Calu3 (cell line): ENCODE results near the gene WRAP53. TPM values are rescaled to one million over a fixed set of nuclear protein-coding genes. Genes with fewer than 3 reads are reported as not detected.

ENCODE experiments used
- BruUV-seq: library from RNA; stranded (reverse); fragments of 400-500 nt; replicated peaks from 2 replicates; lab custom pipeline; 2021; lab: Mats Ljungman, UMichigan
- CTCF ChIA-PET: fragments of 300-600 bp; sonication (Branson Sonifier 250); formaldehyde crosslinking; loops from one replicate; lab custom pipeline; 2022; ENCODE audit warnings: antibody characterized with exemption; lab: Charles Lee
- DNase-seq: peaks from one replicate; pipeline ENCODE4 v3.0.0; 2022
- H3K27ac Mint-ChIP-seq: one replicate; pipeline ENCODE4 v1.8.0; 2022; ENCODE audit warnings: mixed read lengths; ENCODE audit not compliant: unreplicated experiment
- H3K27me3 Mint-ChIP-seq: one replicate; pipeline ENCODE4 v1.8.0; 2022; ENCODE audit warnings: mixed read lengths; ENCODE audit not compliant: unreplicated experiment
- H3K36me3 Mint-ChIP-seq: one replicate; pipeline ENCODE4 v1.8.0; 2022; ENCODE audit warnings: mild to moderate bottlenecking, moderate library complexity, mixed read lengths; ENCODE audit not compliant: insufficient read depth, unreplicated experiment
- H3K4me1 Mint-ChIP-seq: one replicate; pipeline ENCODE4 v1.8.0; 2022; ENCODE audit warnings: mild to moderate bottlenecking, low read depth, mixed read lengths; ENCODE audit not compliant: unreplicated experiment
- H3K4me3 Mint-ChIP-seq: one replicate; pipeline ENCODE4 v1.8.0; 2022; ENCODE audit warnings: mild to moderate bottlenecking, low read depth, moderate library complexity, mixed read lengths; ENCODE audit not compliant: unreplicated experiment
- H3K9me3 Mint-ChIP-seq: one replicate; pipeline ENCODE4 v1.8.0; 2022; ENCODE audit warnings: low read depth, mixed read lengths; ENCODE audit not compliant: unreplicated experiment
- intact Hi-C: fragments of 100-400 bp; cut with micrococcal nuclease; formaldehyde crosslinking; loops from one replicate; pipeline ENCODE4 v1.10.0; 2022; ENCODE audit not compliant: unreplicated experiment
- total RNA-seq: library from RNA; stranded (reverse); gene quantifications from 2 replicates; pipeline ENCODE4 v1.2.3, GENCODE V29; 2022
- TF ChIP-seq, protein P1 (sequence below): fragments of 200-600 bp; IDR thresholded peaks from one replicate; pipeline ENCODE4 v1.8.0; 2022; ENCODE audit warnings: antibody characterized with exemption; ENCODE audit not compliant: unreplicated experiment

Gene WRAP53
- total RNA-seq, 1 experiment from 2014 or later, result 10.1 TPM

DNA sequence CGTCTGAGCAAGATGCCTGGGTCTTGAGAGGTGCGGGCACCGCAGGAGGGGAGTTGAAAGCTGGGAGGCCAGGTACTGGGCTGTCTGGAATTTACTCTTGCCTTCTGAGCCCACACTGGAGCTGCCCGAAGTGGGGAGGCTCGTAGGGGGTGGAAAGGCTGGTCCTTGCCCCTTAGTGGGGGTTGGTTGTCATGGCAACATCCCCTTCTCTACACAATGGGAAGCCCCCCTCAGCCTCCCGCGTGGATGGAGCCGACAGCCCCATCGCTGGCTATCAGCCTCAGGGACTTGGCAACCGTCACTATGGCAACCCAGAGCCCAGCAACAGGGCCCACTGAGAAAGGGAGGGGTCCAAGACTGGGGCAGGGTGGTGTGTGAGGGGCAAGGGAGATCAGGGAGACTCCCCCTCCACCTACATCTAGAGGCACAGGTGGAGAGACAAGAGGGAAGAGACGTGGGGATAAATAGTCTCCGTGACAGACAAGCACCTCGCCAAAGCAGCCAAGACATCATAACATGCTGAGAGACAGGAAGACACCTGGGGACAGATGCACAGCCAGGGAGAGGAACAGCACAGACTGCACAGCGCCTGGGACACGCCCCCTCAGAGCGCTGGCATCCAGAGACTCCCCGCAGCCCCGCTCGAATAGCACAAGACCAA lies 24.0 kb downstream of the WRAP53 start:
- Mint-ChIP-seq H3K4me1 (peaks cover 11% of the 10 kb centered on the region), H3K27me3 (peaks cover 97% of the 10 kb centered on the region), H3K4me3 (no peak overlapping the region), H3K9me3 (no peaks in the 10 kb centered on the region), H3K36me3 (peaks cover 9% of the 10 kb centered on the region), H3K27ac (no peak overlapping the region)
- TF ChIP-seq, protein P1, sequence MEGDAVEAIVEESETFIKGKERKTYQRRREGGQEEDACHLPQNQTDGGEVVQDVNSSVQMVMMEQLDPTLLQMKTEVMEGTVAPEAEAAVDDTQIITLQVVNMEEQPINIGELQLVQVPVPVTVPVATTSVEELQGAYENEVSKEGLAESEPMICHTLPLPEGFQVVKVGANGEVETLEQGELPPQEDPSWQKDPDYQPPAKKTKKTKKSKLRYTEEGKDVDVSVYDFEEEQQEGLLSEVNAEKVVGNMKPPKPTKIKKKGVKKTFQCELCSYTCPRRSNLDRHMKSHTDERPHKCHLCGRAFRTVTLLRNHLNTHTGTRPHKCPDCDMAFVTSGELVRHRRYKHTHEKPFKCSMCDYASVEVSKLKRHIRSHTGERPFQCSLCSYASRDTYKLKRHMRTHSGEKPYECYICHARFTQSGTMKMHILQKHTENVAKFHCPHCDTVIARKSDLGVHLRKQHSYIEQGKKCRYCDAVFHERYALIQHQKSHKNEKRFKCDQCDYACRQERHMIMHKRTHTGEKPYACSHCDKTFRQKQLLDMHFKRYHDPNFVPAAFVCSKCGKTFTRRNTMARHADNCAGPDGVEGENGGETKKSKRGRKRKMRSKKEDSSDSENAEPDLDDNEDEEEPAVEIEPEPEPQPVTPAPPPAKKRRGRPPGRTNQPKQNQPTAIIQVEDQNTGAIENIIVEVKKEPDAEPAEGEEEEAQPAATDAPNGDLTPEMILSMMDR, result no peak
- no TSS peak for BruUV-seq
- DNase-seq, result no peak
- CTCF ChIA-PET, result interaction anchor here (0.7 kb wide), 1 partner anchor 725 kb away, joined by 3 read pairs; no protein-coding TSS in a partner anchor
- intact Hi-C loops, result no loop called here

DNA sequence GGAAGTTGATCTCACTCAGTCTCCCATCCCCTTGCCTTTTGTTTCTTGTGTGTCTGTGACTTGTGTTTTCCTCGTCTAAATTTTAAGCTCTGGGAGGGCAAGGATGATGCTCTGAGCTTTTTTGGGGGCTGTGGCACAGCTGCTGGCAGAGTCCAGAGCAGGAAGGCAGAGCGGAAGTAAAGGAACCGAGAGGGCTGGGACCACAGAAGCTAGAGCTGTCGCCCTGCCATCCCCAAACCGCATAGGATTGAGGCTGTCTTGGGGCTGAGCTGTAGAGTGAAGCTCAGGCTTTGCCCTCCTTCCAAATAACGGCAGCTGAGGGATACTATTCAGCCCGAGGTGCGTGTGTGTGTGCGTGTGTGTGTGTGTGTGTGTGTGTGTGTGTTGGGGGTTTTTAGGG lies 25.5 kb downstream of the WRAP53 start:
- Mint-ChIP-seq H3K27me3 (peaks cover 97% of the 10 kb centered on the region), H3K36me3 (peaks cover 20% of the 10 kb centered on the region), H3K4me3 (no peak overlapping the region), H3K4me1 (peaks cover 17% of the 10 kb centered on the region), H3K27ac (no peak overlapping the region), H3K9me3 (no peaks in the 10 kb centered on the region)
- no peak for DNase-seq
- intact Hi-C loops, result no loop called here
- no TSS peak for BruUV-seq
- TF ChIP-seq, protein P1, result no peak
- CTCF ChIA-PET, result interaction anchor here (0.6 kb wide), 1 partner anchor 9 kb away, joined by 3 read pairs; no protein-coding TSS in a partner anchor

DNA sequence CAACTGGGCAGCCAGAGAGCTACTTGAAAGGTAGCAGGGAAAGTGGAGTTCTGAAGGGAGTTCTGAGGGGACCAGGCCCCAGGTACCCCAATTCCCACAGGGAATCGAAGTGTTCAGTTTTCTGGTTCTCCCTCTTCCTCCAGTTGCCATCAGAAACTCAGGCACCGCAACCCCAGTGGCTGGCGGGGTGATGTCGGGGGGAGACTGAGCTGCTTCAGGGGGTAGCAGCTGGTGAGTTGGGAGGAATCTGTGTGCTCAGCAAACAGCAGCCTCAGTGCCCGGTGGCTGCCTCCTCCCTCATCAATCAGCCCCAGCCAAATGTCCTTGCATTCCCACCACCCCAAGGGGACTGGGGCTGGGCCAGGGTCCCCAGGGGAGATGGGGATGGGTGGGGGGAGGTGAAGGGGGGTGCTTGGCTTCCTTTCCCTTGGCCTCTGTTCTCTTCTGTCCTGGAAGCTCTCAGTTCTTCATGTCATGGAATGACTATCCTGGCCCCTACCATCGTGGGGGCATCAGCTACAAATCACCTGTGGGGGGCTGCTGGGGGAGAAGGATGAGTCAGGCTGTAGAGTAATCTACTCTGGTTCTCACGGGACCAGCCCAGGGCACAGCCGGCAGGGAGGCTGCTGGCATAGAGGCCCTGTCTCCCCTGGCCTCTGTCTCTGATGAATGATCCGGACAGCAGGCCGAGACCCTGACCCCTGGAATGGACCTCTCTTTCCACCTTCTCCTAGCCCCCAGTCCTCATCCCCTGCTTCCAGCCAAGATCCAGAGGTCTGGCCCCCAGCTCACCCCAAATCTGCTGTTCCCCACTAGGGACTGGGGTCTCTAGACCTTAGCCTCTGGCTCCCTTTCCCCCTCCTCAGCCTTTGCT lies 26.7 kb downstream of the WRAP53 start:
- Mint-ChIP-seq H3K27ac (no peak overlapping the region), H3K4me1 (peaks cover 17% of the 10 kb centered on the region), H3K27me3 (peaks cover 99% of the 10 kb centered on the region), H3K36me3 (peaks cover 20% of the 10 kb centered on the region), H3K4me3 (no peak overlapping the region), H3K9me3 (no peaks in the 10 kb centered on the region)
- intact Hi-C loops, result no loop called here
- DNase-seq, result no peak
- no TSS peak for BruUV-seq
- CTCF ChIA-PET, result interaction anchor here (0.6 kb wide), 1 partner anchor 57 kb away, joined by 3 read pairs; no protein-coding TSS in a partner anchor
- TF ChIP-seq, protein P1, result no peak

DNA sequence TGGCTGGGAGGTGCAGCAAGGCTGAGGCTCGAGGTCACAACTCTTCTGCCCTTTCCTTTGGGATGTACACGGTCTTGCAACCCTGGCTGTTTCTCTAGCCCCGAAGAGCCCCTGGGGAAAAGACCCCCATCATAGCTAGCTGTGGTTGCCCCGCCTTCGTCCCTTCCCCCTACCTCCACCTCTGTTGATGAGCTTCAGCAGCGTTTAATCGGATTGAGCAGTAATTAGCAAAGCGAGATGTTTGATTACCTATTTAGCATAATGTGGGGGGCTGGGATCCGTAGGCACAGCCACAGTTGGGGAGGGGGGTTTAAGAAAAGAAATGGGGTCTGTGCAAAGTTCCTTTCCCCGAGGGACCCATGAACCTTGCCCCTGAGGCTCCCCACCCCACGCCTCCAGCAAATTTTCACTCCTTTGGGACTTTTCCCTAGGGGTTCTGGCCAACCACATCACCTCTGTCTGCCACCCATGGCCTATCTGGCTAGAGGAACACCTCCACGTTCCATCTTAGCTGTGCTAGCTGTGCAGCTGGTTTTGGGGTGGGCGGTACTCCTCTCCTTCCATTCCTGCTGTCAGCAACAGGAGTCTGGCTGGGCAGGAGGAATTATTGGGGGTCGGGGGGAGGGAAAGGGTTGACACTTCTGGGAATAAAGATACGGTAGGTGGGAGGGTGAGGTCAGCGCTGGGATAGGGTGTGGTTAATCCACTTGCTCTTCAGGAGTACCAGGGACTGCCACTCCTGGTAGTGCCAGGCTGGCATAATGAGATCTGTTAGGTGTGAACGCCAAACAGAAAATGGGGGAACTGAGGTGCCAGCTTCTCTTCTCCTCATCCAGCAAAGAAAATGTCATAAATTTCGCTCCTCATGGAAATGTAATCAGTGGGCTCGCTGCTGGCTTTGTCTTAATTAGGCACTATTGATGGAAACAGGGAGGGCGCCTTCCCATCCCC lies 27.9 kb downstream of the WRAP53 start:
- Mint-ChIP-seq H3K4me3 (peak overlapping the region; percentile 78), H3K4me1 (peaks cover 17% of the 10 kb centered on the region), H3K36me3 (peaks cover 20% of the 10 kb centered on the region), H3K27me3 (peaks cover 99% of the 10 kb centered on the region), H3K9me3 (no peaks in the 10 kb centered on the region), H3K27ac (peak overlapping the region; percentile 36)
- CTCF ChIA-PET, result interaction anchor here (0.7 to 1.6 kb wide), 2 partner anchors 29 to 66 kb away, joined by 4 to 9 read pairs; partner anchors contain the start of gene TP53
- no TSS peak for BruUV-seq
- TF ChIP-seq, protein P1, result no peak
- no peak for DNase-seq
- intact Hi-C loops, result no loop called here
